GM19328 (cell line): ENCODE results near the gene PNPLA5.

Experiments used
- ATAC-seq: cut with Tn5 transposase; IDR thresholded peaks from one replicate; pipeline ENCODE4 v1.9.1; 2021; ENCODE audit warnings: mild to moderate bottlenecking, moderate library complexity; ENCODE audit not compliant: unreplicated experiment

The PNPLA5 gene

DNA sequence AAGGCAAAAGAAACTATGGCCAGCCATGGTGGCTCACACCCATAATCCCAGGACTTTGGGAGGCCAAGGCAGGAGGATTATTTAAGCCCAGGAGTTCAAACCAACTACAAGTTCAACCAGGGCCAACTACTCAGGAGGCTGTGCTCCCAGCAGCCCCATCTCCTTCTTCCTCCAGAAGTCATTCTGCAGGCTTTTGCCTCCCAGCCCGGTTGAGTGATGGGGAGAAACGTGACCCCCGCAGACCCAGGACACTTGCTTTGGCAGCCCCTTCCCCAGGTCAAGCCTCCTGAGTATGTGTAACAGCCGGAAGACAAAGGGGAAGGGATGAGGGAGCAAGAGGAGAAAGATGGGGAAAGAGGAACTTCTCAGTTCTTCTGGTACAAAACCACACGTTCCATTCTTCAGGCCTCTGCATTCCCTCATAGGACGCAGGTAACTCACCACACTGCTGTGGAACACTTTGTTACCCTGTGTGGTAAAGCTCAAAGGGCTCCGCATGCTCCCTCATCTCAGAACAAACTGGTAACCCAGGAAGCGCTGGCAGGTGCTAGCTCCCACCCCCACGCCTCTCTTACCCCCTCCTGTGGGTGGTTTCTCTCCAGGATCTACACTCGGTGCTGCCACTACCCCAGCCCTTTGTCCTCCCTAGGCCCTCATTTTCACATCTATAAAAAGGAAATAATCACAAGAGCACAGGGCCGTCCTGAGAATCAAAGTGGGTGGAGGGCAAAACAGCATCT, 33.5 kb downstream of the PNPLA5 start:
- ATAC-seq = no peak

DNA sequence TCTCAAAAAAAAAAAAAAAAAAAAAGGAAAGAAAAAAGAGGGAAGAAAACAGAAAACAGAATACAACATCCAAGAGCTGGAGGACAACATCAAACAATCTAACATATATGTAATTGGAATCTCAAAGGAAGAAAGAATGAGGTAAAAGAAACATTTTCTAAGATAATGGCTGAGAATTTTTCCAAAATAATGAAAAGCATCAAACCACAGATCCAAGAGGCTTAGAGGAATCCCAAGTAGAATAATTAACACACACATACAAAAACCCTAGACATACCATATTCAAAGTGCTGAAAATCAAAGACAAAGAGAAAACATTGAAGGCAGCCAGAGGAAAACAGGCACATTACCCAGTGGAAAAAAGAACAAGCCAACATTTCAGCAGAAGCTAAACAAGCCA, 34.4 kb downstream of the PNPLA5 start:
- no peak for ATAC-seq

DNA sequence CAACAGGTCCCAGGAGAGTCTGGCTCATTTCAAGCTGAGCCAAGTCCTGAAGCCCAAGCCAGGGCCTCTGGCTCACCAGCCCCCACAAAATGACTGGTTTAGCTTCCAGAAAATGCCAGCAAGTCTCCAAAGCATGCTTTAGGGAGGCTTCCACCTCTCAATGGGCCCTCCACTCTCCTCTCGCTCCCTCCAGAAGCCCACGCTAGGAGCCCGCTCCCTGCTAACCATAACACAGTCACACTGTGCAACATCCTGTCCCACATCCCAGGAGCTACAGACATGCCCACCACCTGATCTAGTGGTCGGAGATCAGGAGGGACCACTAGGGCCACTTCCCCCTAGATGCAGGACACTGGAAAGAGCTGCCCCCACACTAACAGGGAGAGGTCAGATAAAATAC, 36.4 kb downstream of the PNPLA5 start:
- ATAC-seq = no peak

DNA sequence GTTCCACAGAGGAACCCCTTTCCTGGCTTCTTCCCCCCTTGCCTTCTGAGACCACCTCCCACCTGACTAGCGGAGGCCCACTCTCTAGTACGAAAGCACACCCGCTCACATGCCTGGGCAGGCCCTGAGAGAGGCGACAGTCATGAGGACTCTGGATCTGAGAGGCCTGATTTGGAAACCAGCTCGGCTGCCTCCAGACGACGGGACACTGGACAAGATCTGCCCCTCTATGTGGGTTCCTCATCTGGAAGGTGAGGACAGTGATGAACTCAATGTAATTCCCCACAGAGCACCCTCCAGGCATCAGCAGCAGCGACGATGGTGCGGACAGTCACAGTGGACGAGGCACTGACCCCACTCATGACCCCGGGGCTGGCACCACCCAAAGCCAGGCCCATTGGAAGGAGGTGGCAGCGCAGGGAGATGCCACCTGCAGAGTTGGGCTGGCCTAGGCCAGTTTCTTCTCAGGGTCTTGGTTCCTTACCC, 37.0 kb downstream of the PNPLA5 start:
- no peak for ATAC-seq

DNA sequence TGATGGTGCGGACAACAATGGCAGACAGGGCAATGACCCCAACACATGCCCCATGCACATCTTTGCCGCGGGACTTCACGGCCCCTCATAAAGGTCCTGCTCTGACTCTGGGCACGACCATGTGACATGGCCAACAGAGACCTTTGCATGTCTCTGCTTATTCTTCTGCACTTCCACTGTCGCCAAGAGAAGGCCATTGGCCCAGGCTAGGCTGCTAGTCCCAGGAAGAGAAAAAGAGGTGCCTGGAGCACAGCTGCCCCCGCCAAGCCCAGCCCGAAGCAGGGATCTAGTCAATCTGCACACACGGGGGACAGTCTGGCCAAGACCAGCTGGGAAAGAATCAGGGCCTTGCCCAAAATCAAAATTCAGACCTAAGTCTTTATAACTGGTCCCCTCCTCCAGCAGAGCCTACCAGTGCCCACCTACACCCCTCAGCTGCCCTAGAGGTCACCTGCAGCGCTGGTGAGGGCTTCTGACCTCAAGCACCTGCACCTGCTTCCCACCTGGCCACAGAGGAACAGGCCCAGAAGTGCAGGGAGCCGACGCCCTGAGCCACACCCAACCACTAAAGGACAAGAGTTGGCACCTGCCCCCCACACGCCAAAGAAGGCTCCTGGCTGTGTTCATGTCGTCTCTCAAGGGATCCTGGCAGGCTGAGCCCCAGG, 37.6 kb downstream of the PNPLA5 start:
- ATAC-seq = no peak

DNA sequence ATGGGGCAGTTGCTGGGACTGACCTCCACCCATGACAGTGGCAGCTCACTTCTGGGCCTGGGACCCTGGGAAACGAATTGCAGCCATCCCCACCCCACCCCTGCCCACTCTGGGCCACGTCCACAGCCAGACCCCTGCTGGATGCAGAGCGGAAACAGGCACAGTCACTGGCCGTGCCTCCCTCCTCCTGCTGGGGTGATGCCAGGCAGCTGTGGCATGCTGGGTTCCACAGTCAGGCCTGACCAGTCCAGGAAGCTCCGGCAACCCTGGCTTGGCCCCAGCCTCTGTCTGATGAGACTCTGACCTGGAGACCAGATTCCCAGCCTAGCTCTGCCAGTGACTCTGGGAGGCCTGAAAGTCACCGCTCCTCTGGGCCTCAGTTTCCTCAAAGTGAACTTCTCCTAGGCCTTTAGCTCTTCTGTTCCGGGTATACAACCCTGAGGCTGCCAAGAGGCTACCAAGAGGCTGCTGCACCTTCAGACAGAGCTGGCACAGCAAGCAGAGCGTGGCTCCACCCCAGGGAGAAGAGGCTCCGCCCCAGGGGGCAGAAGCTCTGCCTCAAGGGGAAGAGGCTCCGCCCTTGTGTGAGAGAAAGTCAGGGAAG, 38.4 kb downstream of the PNPLA5 start:
- ATAC-seq = no peak

DNA sequence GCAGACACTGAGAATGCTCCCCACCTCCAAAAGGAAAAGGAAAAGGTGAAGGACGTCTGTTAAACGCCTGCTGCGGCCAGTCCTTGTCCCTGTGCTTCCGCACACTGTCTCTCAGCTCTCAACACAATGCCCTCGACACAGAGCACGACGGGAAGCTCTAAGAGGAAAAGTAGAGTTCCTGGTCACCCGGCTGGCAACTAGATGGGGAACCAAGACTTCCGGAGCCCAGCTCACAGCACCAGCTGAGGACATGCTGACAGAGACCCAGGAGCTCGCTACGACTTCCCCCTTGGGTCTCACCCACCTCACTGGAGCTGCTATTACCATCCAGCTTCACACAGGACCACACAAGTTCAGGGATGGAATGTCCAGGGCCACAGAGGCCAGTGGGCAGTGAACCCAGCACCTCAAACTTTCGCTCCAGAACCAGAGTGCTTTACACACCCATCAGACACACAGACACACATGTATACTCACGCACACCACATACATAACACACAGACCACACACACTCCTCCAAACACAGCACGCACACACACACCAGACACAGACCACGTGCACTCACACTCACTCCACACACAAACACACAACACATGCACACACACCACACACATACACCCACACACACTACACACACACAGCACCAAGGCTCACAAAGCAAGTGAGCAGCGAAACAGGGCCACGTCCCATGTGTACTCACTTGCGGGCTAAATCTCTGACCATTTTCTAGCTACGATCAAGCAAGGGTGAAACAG, 39.1 kb downstream of the PNPLA5 start:
- ATAC-seq = no peak

DNA sequence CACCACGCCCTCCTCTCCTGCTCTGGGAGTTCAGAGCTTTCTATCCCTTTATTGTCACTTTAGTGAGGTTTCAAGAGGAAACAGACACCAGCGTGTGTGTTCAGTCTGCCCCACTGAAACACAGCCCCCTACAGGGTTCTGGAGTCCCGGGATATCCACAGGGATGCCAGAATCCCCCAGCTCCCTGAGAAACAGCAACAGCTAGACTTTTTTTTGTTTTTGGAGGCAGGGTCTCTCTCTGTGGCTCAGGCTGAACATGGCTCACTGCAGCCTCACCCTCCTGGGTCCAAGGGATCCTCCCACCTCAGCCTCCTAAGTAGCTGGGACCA, 39.9 kb downstream of the PNPLA5 start:
- no peak for ATAC-seq

DNA sequence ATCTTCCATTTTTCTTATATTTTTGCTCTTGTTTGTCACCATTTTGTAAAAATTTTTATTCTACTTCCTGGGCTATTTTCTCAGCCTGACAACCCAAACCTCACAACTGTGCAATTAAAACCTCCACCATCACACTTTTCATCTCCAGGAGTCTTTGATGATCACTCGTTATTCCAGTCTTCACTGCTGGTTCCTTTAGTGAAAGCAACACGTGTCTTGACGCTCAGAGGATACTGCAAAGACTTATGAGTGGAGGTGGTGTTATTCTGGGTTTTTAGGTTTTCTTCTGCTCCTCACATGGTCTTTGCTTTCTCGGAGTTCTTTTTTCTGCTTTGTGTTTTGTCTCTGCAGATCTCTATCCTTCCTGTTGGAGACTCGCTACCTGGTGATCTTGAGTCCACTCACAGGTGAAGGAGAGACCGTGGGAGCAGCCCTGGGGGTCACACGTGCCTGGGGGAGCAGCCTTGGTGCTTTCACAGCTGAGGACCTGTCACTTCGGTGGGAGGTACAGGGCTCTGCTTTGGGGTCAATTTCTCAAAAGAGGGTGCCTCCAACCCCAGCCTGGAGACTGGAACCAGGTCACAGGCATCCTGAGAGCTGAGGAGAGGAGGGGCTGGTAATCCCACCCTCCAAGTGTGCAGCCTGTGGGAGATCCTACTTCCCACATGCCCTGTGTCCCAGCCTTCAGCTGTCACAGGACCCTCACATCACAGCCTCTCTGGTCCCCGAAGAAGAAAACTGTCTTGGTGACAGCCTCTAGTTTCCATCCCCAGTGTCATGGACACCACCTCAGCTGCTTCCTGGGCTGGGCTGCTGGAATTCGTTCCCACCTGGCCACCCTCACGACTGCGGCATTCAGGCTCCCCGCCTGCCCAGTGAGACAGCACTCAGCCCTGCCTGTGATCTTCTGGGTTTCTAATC, 40.5 kb downstream of the PNPLA5 start:
- ATAC-seq = no peak

DNA sequence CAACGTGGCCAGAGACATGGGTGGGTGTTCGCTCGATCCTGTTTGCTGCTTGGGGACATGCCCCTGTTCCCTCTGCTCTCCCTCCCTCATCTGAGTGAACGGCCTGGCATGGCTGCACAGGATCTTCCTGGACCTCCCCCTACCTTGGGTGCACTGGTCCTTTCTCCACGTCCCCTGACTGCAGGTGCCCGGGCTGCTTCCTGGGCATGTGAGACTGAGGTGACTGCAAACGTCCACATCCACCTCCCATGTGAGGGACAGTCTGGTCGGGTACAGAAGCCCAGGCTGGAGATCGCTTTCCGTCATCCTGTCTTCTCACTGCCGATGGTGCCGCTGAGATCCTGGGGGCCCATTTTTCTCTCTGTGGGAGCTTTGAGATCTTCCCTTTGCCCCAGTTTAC, 41.3 kb downstream of the PNPLA5 start:
- no peak for ATAC-seq

DNA sequence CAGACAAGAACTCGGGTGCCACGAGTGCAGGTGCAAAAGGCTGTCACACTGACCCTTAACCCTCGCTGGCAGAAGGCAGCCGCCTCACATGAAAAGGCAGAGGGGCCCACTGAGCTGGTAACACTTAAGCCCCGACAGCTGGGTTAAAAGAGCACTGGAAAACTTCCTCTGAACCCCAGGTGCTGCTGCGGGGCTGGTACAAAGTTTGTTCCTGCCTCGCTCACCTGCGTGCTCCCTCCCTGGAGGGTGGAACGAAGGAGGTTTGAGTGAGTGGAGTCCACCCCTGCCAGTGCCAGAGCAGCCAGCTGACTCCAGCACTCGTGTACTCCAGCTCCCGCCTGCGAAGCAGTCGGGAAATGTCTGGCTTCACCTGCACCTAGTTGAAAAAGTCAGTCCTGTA, 42.1 kb downstream of the PNPLA5 start:
- no peak for ATAC-seq

DNA sequence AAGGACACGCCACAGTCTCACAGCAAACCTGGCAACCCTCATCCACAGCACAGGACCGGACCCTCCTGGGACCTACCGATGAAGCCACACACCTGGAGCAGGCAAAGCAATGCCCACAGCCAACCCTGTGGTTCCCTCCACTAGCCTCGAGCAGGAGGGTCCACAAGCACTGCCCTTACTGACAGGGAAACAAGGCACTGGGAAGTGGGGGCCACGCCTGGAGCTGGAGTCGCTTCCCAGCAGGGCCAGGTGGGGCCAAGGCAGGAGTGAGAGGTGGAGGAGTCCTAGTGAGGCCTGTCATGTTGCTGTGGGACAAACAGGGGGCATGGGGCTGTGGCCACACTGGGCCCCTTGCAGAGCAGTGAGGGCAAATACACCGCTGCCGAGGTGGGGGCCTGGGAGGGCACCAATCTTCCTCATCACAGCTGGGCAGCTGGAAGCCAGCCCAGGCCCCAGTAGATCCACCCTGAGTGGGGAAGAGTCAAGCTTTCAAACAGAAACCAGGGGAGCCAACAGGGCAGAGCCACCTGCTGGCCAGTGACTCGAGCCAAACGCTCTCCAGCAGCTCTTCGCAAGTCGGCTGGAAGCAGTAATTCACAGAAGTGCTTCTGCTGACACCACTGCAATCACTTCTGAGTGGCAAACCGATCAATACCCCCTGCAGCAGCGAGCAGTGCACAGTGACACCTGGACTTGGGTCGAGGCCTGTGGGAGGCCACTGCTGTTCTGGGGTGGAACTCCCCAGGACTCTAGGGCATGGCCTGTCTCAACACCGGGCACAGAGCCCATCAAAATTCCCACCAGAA, 43.2 kb downstream of the PNPLA5 start:
- no peak for ATAC-seq

DNA sequence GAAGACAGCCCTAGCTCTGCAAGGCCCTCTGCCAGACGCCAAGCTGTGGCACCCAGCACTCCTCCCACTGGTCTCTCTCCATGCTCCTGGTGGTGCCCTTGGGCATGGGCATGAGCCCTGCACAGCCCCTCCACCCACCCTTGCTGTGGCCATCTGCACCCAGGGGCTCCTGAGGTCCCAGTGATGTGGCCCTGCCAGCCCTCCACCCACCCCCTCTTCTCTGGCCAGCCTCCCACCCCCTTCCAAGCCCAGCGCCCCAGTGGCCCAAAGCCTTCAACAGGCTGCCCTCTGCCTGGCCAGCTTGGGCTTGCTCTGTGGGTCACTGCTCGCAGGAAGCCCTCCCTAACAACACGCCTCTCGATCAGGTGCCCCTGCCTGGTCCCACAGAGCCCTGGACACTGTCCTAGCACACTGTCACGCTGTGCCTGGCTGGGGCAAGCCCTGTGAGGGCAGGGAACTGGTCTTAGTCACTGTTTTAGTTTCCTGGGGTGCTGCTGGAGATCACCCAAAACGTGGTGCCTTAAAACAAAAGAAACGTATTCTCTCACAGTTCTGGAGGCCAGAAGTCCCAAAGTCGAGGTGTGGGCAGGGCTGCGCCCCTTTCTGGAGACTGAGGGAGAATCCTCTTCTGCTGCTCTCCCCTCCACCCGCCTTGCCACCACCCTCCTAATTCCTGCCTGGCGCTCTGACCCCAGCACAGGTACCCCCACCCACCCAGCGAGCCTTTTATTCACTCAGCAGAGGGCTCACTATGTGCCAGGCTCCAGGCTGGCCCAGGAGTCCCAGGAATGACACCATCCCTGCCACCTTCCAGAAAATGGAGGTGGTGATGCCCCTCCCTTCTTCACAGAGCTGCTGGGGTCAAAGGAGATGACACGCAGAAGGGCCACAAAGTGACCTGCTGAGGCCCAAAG, 44.2 kb downstream of the PNPLA5 start:
- no peak for ATAC-seq

DNA sequence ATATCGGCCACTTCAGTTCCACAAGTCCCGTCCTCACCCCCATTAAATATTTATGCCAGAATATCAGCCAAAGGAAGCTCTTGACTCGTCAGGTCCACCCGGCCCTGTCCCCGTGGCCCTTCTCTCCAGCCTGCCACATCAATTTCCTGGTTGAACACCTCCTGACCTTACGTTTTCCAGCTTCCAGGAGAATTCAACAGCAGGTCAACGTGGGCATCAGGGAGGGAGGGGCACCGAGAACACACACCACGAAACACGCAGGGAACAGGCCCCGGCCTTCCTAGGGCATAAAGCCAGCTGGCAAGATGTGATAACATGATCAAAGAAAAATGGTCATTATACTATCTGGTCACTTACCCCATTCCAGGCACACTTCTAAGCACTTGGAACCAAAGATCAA, 44.8 kb downstream of the PNPLA5 start:
- ATAC-seq = no peak

DNA sequence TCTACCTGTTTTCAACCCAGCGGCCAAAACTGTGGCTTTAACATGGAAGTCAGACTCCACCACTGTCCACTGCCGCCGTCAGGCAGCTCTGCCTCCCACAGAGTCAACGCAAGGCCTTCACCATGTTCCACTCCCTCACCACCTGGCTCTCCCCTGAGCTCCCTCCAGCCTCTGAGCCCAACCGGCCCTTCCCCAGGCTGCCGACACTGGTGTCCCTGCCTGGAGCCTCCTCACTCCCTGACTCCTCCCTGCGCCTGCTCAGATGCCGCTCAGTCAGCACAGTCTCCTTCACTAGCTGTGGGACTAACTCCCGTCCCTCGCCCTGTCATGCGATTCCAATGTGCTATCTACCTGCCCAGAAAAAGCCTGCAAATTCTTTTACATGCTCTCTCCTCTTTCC, 45.8 kb downstream of the PNPLA5 start:
- no peak for ATAC-seq

DNA sequence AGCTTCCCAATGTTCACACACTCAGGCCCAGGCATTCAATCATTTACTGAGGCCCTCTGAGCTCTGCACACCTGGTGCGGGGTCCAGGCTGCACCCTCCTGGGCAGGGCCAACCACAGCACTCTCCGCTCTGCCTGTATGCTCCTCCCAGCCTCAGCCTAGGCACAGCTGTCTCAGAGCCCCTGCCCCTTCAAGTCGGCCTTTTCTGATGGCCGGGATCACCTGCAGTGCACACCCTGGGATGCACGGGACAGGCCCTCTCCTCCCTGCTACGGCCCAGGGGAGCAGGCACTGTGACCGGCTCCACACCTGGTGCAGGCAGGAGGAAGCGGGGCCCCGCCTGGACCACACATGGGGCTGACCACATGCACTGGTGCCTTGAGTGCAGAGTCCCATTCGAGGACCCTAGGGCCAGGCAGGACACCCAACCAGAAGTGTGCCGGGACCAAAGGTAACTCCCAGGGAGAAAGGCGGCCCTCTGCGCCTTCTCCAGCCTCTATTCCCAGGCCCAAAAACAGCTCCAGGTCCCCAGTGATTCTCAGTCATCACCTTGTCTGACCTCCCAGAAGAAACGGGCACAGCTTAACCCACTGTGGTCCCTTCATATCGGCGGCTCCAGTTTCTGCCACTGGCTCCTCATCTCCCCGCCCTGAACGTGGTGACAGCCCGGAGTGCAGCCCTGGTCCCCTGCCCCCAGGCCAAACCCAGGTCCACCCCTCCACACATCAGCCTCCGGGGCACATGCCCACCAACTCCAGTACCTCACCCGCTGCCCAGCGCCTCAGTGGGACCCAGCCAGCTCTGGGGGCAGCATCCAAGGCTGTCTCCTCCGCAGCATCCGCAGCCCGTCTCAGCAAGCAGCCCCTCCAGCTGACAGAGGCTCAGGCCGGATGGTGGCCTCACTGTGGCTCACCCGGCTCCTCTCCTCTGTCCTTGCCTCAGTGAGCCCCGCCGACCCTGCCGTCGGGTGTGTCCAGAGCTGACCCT, 47.0 kb downstream of the PNPLA5 start:
- ATAC-seq = no peak

DNA sequence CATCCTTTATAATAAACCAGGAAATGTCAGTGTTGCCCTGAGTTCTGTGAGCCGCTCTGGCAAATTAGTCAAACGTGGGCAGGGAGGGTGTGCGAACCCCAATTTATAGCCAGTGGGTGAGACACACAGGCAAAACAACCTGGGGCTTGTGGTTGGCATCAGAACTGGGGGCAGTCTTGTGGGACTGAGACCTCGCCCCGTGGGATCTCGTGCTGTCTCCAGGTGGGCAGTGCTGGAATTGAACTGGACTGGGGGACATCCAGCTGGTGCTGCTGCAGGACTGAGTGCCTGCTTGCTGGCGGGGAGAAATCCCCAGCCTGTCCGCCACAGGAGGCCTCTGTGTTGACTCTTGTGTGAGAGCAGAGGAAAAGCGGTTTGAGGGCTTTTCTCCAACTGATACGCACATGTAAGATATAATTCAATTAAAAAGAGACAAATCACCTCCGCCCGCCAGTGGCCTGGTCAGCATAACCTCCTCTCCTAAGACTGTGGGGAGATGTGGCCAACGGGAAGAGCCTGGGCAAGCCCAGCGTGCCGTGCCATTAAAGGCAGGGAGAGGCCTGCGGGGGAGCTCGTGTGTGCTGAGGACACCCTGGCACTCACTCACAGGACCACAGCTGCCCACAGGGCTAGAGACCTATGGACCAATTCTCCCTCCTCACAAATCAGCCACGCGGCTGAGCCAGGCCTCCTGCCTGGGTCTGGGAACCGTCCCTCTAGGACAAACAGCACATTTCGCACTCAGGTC, 47.9 kb downstream of the PNPLA5 start:
- no peak for ATAC-seq
